ENCODE results near the gene UNC45B. TPM values are rescaled to one million over a fixed set of nuclear protein-coding genes. Genes with fewer than 3 reads are reported as not detected.
A peak's percentile ranks its signal among the peaks of the same experiment; 100 is the strongest.
"Not testable (repeated sequence)": the region's sequence is repeated elsewhere in the genome, so short reads cannot be mapped to it uniquely, and the experiment has no call there.

The UNC45B gene
- polyA plus RNA-seq, 1 donor: 0.08 TPM

DNA sequence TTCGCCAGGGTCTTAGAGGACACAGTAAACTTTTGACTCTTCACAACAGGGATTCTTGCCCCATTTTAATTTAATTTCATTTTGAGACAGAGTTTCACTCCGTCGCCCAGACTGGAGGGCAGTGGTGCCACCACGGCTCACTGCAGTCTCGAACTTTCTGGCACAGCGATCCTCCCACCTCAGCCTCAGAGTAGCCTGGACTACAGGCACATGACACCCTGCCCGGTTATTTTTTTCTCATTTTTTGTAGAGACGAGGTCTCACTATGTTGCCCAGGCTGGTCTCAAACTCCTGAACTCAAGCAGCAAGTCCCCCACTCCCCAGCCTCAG lies 5.2 kb upstream of the UNC45B start:
- DNase-seq: no peak

DNA sequence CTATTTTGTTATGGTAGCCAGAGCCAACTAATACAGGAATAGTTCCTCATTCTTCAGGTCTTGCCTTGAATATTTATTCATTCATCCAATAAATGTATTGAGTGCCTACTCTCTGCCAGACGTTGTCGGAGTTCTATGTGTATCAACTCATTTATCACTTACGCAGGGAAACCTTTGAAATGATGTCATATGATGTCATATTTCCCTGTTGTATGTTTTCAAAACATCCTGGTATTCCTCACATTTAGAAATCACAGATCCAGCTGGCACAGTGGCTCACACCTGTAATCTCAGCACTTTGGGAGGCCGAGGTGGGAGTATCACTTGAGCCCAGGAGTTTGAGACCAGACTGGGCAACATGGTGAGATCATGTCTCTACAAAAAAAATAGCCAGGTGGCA lies 2.8 kb upstream of the UNC45B start:
- DNase-seq: no peak

DNA sequence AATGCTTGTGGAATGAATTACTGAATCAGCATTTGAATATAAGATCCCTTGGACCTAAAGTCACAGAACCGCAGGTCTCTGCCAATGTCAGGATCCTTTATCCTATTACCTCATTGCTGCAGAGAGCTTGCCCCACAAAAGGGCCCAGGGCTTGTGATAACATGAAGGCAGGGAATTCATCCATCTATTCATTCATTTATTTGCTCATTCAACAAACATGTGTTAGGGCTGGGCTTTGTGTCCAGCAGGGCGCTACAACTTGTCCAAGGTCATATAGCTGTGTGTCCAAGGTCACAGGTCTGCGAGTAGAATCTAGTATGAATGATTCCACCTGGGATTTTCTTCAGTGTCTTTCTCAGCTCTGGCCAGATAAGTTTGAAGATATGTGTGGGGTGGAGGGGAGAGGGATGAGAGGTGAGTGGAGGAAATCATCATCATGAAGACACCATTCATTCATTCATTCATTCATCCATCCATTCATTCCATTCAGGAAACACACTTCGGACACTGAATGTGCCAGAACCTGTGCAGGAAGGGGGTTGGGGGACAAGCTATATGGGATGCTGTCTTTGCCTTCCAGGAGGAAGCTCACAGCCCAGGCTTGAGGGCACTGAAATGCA lies 1.3 kb upstream of the UNC45B start:
- DNase-seq: no peak

DNA sequence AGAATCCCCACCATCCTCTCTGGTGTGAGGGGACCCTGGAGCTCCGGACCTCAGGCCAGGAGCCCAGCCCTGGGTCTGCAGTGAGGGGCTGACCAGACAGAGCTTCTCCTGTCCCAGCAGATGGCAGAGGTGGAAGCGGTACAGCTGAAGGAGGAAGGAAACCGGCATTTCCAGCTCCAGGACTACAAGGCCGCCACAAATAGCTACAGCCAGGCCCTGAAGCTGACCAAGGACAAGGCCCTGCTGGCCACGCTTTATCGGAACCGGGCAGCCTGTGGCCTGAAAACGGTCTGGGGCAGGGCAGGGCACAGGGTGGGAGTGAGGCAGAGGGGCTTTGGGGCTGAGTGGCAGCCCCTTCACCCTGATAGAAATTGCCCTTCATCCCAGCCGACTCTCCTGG lies 527 bp downstream of the UNC45B start:
- DNase-seq: no peak

DNA sequence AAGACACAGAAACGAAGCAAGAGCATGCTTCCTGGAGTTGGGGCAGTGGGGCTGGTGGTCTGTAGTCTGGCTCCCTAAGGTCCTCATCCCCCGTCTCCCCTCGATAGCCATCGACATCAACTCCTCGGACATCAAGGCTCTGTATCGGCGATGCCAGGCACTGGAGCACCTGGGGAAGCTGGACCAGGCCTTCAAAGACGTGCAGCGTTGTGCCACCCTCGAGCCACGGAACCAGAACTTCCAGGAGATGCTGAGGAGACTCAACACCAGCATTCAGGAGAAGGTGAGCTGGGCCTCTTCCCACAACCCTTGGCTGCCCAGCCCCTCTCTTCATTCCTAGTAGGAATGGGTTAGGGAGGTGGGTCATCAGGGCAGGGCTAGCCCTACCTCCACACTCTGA lies 2.3 kb downstream of the UNC45B start:
- DNase-seq: no peak

DNA sequence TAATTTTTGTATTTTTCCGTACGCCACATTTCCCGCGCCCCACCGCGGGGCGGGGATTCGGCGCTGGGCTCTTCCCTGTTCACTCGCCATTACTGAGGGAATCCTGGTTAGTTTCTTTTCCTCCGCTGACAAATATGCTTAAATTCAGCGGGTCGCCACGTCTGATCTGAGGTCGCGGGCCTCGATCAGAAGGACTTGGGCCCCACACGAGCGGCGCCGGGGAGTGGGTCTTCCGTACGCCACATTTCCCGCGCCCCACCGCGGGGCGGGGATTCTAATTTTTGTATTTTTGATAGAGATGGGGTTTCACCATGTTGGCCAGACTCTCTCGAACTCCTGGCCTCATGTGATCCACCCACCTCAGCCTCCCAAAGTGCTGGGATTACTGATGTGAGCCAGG lies 3.5 kb downstream of the UNC45B start:
- DNase-seq: not testable (repeated sequence)

DNA sequence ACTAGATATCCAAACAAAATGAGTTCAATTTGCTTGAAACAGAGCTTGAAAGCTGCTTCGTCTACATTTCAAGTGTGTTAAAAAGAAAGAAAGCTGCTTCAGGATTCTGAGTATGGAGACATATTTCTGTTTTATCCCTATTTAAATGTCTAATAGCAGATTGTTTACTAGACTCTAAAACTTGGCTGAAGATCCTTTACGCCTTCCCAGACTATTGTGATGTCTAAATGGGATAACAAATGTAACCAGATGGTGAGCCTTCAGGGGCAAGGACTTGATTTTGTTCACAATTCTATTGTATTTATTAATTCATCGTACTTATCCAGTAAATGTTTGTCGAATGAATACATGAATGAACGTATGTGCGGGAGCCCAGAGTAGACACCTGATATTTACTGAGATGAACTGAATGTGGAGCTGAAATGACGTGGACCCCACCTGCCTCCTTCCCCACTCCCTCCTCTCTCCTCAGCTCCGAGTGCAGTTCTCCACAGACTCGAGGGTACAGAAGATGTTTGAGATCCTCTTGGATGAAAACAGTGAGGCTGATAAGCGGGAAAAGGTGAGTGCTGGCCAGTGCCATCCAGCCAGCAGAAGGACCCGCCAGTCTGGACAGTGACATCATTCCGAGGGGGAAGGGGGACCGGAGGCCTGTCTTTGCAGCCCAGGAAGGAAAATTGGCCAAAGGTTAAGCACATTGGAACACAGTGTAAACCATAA lies 5.0 kb downstream of the UNC45B start:
- no peak for DNase-seq

DNA sequence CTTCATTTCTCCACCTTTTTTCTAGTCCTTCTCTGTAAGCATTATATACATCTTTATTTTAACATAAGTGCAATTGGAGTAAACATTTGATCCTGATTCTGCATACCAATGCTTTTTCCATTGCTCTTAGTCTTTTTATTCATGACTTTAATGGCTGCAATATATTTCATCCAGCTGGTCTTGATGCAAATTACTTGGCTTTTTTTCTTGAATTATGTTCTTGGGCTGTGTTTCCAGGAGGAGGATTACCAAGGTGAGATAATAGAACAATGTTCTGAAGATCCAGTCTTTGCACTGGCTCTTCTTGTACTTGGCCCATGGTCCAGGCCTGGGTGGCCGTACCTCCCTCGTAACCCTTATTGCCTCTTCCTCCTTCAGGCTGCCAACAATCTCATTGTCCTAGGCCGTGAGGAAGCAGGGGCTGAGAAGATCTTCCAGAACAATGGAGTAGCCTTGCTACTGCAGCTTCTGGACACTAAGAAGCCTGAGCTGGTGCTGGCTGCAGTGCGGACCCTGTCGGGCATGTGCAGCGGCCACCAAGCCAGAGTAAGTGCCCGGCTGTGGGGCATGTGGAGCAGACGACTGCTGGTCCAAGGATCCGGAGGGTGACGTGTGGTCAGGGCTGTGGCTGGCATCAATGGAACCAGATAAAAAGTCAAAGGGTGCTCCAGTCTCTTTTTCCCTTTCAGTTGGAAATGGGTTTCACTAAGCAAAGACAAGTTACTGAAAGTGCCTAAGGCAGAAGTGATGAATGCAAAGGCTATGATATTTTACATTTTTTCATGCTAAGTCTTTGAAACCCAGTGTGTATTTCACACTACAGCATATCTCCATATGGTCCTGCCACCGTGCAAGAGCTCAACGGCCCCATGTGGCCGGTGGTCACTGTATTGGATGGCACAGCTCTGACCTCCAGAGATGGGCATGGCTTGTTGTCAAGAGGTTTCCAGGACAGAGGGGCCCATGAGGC lies 6.9 kb downstream of the UNC45B start:
- no peak for DNase-seq

DNA sequence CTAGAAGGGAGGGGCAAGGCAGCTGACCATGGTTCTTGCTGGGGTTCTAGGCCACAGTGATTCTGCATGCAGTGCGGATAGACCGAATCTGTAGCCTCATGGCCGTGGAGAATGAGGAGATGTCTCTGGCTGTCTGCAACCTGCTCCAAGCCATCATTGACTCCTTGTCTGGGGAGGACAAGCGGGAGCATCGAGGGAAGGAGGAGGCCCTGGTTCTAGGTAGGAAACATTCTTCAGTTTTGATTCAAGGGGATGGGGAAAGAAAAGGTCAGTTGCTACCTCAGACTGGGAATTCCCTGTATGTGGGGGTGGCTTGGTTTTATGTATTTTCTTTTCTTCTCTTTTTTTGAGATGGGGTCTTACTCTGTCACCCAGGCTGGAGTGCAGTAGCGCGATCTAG lies 7.6 kb downstream of the UNC45B start:
- DNase-seq: no peak

DNA sequence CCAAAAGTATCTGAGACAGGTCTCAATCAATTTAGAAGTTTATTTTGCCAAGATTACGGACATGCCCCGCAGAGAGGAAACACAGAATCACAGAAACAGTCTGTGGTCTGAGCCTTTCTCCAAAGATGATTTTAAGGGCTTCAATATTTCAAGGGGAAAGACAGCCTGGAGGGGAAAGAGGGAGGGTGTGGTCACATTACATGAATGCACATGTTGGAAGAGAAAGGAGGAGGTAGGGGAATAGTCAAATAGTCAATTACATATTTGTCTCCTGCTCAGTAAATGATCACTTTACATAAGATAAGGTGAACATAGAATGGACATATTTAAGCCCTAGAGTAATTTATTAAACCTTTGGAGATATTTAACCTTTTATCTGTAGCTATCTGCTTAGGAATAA lies 12.3 kb downstream of the UNC45B start:
- no peak for DNase-seq

DNA sequence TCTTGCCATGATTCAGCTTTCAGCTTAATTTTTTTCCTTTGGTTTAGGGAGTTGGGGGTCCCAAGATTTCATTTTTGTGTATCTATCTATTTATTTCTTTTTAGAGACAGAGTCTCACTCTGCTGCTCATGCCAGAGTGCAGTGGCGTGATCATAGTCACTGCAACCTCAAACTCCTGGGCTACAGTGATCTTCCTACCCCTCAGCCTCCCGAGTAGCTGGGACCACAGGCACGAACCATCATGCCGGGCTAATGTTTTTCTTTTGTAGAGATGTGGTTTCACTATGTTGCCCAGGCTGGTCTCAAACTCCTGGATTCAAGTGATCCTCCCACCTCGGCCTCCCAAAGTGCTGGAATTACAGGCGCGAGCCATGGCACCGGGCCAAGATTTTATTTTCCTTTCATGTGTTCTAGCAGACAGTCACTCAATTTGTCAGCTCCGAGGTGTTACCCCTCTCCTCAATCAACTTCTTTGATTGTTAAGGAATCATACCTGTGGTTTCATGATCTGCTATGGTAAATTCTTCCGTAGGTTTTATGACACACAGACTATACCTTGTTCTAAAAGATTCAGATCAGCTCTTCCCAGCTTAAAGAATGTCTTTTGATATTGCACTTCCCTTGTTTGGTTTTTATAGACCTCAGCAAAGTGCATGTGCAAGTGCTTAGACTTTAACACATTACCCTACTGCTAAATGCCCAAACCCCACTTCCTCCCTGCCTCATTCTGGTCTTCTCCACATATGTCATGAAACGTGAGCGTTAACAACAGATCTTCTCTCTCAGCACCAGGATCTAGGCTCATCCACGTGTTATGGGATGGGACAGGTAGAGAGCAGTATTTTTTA lies 13.0 kb downstream of the UNC45B start:
- DNase-seq: no peak

DNA sequence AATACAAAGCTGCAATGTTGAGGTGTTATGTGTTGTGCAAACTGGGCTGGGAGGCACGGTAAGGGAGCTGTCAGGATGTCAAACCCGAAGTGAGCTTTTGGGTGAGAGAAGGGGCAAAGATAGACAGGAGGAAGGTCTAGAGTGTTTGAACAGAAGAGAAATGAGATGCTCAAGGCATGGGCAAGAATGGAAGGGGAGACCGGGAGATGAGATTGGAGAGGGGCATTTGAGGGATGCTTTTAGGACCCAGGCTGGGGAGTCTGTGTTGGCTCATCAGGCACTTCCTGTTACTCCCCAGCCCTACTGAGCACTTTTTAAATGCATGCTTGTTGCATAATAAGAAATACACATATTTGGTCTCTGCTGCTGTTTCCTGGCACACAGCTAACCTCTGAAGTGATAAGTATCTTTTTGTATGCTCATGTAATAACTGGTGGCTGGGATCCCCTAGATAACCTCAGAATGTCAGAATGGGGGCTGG lies 13.7 kb downstream of the UNC45B start:
- no peak for DNase-seq

DNA sequence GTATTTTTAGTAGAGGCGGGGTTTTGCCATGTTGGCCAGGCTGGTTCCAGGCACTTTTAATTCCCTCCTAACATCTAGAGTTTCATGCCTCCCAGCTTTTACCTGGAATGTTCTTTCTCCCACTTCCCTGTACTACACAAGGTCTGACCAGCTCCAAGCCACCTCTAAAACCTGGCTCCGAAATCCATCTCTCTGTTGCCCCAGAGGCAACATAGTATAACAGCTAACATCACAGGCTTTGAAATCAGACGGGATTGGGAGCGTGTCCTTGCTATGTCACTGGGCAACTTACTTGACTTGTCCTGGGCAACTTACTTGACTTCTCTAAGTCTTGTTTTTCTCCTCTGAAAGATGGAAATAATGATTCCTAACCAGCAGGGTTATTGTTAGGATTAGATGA lies 15.1 kb downstream of the UNC45B start:
- DNase-seq: peak; percentile 4

DNA sequence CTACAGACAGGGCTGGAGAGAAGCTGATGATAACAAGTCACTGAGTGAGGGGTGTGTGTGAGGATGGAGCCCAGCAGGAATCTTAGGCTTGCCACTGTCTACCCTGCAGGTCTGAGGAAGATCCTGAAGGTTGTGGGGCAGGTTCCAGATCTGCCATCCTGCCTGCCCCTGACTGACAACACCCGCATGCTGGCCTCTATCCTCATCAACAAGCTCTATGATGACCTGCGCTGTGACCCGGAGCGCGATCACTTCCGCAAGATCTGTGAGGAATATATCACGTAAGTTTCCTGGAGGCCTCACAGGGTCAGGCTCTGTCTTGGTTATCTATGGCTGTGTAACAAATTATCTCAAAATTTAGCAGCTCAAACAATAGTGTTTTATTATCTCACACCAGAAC lies 16.3 kb downstream of the UNC45B start:
- no peak for DNase-seq

DNA sequence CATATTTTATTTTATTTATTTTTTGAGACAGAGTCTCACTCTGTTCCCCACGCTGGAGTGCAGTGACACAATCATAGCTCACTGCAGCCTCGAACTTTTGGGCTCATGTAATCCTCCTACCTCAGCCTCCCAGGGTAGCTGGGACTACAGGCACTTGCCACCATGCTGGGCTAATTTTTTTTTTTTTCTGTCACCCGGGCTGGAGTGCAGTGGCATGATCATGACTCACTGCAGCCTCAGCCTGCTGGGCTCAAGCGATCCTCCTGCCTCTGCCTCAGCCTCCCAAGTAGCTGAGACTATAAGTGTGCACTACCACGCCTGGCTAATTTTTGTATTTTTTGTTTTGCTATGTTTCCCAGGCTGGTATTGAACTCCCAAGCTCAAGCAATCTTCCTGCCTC lies 17.1 kb downstream of the UNC45B start:
- DNase-seq: no peak

DNA sequence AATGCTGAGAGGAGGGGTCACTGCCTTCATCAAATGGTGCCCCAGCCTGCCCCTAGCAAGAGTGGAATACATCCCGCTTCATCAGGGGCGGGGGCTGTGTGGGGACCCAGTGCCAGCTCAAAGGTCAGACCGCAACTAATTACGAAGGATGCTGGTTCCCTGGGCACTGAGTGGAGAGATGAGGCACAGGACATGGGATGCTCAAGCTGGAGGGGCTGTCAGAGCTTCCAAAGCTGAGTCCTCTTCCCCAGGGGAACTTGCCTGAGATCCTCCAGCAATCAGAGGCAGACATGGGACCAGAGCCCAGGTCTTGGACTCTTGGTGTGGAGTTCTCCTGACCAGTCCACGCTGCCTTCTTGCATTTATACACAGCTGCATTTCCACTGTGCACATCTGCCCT lies 18.9 kb downstream of the UNC45B start:
- DNase-seq: no peak

DNA sequence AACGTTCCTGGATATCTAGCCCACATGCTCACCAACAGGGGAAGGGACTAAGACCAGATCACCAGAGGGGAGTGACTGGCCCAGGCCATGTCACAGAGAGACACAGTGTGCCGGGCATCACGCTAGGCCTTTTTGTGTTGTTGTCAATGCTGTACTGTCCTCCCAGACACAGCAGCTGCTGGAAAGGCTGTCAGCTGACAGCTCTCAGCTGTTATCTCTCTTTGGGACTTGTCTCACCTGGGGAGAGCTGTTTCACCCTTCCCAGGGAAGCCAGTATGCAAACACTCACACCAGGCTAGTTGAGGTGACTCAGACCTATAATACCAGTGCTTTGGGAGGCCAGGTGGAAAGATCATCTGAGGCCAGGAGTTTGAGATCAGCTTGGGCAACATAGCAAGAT lies 19.4 kb downstream of the UNC45B start:
- DNase-seq: no peak

DNA sequence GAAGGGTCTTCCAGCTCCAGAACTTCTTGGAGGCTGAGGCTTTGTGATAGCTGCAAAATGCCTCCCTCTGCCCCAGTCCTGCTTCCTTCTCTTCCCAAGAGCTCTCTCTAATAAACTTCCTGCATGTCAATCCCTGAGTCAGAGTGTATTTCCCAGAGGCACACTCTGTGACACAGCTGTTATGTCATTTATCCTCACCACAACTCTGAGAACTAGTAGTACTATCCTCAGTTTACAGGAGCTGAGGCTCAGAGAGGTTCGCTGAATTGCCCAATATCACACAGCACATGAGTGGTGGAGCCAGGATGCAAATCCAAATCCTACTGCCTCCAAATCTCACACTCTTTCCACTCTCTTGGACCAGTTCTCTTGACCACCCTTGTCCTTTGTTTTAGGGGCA lies 20.0 kb downstream of the UNC45B start:
- DNase-seq: no peak

DNA sequence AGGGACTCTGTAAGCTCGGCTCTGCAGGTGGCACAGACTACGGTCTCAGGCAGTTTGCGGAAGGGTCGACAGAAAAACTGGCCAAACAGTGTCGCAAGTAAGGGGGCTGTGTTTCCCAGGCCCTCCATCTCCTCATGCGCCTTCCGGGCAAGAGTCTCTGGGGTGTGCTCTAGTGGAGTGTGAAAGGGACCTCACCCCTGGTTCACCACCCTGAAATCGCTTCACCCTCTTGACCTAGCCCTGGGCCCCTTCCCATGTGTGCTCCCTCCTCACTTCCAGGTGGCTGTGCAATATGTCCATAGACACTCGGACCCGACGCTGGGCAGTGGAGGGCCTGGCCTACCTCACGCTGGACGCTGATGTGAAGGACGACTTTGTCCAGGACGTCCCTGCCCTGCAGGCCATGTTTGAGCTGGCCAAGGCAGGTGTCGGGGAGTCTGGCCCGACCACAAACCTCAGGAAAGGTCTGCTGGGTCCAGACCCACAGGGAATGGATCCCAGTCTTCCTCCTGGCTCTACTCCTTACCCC lies 22.3 kb downstream of the UNC45B start:
- no peak for DNase-seq

DNA sequence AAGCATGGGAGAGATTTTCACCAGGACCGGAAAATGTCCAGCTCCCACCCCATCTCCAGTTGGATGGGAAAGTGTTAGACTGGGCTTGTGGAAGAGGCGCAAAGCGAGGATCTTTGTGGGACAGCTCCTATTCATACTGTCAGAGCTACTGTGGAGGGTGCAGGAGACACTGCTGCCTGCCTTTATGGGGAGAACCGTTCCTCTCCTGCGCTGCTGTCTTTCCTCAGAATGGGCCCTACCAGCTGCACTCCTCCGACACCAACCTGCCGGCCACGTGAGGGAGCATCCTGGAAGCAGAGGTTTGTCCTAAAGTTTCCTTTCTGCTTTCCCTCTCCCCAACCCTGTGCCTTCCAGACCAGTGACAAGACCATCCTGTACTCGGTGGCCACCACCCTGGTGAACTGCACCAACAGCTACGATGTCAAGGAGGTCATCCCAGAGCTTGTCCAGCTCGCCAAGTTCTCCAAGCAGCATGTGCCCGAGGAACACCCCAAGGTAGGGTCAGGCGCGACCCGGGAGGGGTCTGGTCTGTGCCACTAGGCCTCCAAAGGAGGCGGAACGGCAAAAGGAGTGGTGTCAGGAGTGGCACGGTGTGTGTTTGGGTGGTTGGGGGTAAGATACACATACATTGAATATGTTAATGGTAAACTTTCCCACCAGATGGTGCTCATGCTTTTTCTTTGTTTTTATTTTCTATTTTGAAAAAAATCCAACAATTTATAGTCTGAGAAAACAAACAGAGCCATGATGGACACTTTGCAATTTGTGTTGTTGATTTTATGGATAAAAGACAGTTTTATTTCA lies 23.6 kb downstream of the UNC45B start:
- peak; percentile 14 for DNase-seq

DNA sequence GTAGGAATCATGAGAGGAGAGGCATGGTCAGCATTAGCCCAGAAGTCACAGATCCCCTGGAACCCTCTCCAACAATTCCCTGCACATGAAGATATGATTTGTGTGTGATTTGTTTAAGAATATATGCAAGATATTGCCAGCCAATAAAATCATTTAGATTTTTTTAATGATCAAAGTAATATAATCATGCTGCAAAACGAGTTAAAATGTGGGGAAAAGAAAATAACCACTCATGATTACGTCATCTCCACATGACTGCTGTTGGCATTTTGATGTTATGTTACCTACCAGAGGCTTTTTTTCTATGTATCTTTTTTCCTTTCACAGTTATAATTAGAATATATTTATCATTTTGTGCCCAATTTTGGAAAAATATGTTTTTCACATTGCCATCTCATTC lies 24.2 kb downstream of the UNC45B start:
- DNase-seq: no peak
